Measurements from ENCODE around the gene SEC31B.

The SEC31B gene, protein sequence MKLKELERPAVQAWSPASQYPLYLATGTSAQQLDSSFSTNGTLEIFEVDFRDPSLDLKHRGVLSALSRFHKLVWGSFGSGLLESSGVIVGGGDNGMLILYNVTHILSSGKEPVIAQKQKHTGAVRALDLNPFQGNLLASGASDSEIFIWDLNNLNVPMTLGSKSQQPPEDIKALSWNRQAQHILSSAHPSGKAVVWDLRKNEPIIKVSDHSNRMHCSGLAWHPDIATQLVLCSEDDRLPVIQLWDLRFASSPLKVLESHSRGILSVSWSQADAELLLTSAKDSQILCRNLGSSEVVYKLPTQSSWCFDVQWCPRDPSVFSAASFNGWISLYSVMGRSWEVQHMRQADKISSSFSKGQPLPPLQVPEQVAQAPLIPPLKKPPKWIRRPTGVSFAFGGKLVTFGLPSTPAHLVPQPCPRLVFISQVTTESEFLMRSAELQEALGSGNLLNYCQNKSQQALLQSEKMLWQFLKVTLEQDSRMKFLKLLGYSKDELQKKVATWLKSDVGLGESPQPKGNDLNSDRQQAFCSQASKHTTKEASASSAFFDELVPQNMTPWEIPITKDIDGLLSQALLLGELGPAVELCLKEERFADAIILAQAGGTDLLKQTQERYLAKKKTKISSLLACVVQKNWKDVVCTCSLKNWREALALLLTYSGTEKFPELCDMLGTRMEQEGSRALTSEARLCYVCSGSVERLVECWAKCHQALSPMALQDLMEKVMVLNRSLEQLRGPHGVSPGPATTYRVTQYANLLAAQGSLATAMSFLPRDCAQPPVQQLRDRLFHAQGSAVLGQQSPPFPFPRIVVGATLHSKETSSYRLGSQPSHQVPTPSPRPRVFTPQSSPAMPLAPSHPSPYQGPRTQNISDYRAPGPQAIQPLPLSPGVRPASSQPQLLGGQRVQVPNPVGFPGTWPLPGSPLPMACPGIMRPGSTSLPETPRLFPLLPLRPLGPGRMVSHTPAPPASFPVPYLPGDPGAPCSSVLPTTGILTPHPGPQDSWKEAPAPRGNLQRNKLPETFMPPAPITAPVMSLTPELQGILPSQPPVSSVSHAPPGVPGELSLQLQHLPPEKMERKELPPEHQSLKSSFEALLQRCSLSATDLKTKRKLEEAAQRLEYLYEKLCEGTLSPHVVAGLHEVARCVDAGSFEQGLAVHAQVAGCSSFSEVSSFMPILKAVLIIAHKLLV

GRCh38 chr10:100519311-100520051 lies at the start of gene SEC31B:
SEC31B (minus strand) TSS chr10:100519861; CDS start chr10:100516952, 2,909 bp downstream.
- no peak for DNase-seq

- no peak for DNase-seq
Observed at GRCh38 chr10:100568912-100569311, 49.3 kb upstream of the SEC31B start.

DNA sequence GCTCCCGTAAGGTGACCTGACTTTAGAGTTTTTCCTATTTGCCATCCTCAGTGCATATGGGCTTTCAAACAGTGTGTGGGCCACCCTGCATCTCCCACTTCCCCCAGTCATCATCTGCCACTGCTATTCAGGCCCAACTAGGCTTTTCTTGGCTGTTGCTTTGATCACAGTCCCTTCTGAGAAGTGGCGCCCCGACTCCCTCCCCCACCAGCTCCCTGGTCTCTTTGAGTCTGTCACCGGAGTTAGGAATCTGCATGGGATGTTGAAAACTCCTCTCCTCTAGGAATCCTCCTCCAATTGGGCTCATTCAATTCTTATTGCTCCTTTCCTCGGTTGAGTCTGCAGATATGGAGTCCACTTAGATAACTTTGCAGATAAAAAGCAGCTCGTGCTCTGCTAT lies 48.2 kb upstream of the SEC31B start:
- no peak for DNase-seq

- peak; percentile 10 for DNase-seq
Observed at GRCh38 chr10:100567249-100567648, 47.6 kb upstream of the SEC31B start.

- DNase-seq = no peak
Observed at GRCh38 chr10:100566561-100566960, 46.9 kb upstream of the SEC31B start.

DNA sequence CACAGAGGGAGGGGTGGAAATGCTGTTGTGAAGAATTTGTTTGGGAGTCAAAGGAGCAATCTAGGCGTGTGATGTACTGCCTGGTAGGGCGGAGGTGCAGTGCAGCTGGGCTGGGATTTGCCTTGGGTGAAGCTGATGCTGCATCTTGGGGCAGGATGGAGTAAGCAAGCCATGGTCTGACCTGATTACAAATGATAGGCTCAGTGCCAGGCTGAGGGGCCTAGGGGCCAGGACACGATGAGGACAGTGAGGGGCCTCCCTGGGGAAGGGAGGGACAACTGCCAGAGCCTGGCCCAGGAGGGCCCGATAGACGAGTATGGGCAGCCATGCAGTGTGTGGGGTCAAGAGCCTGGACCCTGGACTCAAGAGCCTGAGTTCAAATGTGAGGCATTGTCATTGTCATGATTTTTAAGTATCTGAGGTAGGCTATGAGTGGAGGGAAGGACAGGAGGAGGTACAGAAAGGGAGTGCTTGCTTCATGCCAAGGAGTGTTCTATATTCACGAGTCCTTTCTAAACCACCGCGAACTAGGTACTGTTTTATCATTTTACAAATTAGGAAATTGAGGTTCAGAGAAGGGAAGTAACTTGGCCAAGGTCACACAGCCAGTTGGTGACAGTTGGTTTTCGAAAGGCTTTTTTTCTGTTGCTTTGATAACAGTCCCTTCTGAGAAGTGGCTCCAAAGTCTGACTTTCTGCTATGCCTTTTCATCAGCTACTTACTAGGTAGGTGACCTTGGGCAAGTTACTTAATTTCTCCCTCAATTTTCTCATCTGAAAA lies 45.7 kb upstream of the SEC31B start:
- no peak for DNase-seq

- peak; percentile 72 for DNase-seq
Observed at GRCh38 chr10:100562008-100562672, 42.5 kb upstream of the SEC31B start.

GRCh38 chr10:100561005-100561404 lies 41.3 kb upstream of the SEC31B start:
- no peak for DNase-seq

- DNase-seq = no peak
Observed at GRCh38 chr10:100560248-100560647, 40.6 kb upstream of the SEC31B start.

- DNase-seq = no peak
Observed at GRCh38 chr10:100554902-100555301, 35.2 kb upstream of the SEC31B start.

DNA sequence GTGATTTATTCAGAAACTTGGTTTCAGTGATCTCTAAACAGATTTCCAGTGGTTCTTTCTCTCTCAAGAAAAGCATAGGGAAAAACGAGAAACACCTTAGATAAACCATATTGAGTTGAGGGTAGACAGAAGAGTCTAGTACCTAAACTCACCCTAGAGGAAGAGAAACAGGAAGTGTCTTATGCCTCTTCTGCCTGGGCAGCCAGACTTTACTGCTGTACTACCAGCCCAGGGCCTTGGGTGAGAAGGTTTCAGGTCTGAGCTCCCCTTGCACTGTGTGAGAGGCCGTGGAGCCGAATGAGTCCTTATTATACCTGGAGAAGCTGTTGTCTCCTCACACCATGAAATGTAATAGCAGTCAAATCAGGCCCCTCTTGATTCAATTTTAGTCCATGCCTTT lies 34.3 kb upstream of the SEC31B start:
- DNase-seq = no peak

DNA sequence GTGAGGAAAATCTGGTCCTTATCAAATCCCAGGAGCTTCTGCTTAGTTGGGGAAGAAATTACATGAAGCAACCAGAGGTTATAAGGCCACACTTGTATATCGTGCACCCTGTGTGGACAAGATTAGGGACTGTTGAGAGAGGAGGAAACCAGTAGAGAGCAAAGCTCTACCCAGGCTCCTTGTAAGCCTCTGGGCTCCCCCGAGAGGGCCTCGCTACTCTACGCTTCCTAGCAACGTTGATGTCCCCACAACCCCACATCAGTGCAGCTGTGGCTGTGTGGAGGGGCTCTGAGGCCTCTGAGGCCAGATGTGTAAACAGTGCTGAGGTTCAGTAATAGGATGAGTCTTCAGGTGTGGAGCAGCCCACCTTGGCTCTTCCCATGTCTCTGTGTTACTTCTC lies 32.1 kb upstream of the SEC31B start:
- DNase-seq = no peak

- no peak for DNase-seq
Observed at GRCh38 chr10:100551196-100551595, 31.5 kb upstream of the SEC31B start.

- no peak for DNase-seq
Observed at GRCh38 chr10:100544950-100545349, 25.3 kb upstream of the SEC31B start.

DNA sequence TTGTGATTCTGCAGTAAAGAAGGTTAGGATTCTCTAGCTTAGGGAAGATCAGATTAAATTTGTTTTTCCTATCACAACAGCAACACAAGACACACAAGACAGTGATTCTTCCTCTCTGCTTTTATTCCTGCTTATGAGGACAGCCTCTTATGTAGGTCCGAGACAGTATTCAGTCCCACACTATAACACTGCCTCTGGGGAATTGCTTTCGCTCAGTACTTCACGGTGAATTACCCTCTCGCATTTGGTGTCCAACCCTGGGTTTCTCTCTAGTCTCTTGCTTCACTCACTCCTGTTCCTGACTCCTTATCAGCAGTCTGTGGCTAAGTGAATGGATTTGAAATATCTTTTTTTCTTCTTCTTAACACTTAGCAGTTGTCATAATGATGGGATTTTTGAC lies 17.8 kb upstream of the SEC31B start:
- DNase-seq = no peak

DNA sequence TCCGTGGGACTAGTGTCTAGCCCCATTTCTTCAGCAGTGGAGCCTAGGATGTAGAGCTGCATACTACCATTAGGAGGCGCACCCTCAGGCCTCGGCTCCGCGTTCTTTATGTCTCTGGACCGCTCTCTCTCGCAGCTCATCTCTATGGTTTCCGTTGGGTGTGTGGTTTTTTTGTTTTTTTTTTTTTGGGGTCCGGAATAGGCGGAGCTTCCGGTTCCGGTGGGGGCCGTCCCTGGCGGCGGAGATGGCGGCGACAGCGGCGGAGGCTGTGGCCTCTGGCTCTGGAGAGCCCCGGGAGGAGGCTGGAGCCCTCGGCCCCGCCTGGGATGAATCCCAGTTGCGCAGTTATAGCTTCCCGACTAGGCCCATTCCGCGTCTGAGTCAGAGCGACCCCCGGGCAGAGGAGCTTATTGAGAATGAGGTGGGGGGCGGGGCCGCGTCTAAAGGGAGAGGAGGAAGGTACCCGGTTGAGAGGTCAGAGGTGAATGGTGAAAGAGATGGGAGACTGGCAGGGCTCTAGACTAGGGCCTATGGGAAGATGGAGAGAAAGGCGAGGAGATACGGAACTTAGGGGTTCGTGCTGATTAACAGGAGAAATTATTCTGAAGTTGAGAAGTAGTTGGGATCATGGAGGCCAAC lies 16.2 kb upstream of the SEC31B start, which contains the start of gene HIF1AN:
Gene HIF1AN (plus strand): TSS at position 229 of the 639 bp plus-strand sequence. CDS start 16 bp downstream, at position 245.
- DNase-seq = peak; percentile 91

DNA sequence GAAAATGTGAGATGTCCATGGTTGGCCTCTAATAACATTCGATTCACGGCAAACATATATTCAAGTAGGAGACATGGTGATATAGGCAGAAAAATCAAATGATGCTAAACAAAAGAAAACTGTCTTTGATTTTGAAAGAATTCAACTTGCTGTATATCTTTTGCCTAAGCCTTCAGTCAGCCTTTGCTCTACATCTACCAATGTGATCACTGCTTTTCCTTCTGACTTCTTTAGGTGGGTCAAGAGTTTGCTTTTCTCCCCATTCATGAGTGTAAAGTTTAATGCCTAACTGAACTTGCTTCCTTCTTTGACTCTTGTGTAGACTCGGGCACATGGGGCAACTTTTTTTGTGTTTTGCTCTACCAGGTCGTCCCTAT lies 15.7 kb upstream of the SEC31B start:
- DNase-seq = no peak

DNA sequence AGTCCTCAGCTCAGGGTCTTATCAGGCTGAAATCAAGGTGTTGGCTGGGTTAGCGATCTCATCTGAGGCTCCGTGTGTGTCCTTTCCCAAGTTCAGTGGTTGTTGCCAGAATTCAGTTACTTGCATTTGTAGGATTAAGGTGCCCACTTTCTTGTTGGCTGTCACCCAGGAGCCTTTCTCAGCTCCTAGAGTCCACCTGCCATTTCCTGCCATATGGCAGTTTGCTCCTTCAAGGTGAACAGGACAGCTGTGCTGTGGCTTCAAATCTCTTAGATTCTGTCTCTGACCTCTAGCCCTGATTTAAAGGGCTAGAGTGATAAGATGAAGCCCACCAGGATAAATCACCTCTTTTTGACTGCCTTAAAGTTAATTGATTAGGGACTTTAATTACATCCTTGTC lies 15.1 kb upstream of the SEC31B start:
- DNase-seq = no peak

DNA sequence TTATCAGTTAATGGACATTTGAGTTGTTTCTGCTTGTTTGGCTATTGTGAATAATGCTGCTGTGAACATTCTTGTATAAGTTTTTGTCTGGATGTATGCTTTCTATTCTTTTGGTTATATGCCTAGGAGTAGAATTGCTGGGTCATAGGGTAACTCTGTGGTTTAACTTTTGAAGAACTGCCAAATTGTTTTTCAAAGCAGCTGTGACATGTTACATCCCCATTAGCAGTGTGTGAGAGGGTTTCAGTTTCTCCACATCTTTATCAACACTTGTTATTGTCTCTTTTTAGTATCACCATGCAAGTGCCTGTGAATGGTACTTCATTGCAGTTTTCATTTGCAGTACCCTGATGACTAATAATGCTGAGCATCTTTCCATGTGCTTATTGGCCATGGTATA lies 12.1 kb upstream of the SEC31B start:
- DNase-seq = peak; percentile 12

DNA sequence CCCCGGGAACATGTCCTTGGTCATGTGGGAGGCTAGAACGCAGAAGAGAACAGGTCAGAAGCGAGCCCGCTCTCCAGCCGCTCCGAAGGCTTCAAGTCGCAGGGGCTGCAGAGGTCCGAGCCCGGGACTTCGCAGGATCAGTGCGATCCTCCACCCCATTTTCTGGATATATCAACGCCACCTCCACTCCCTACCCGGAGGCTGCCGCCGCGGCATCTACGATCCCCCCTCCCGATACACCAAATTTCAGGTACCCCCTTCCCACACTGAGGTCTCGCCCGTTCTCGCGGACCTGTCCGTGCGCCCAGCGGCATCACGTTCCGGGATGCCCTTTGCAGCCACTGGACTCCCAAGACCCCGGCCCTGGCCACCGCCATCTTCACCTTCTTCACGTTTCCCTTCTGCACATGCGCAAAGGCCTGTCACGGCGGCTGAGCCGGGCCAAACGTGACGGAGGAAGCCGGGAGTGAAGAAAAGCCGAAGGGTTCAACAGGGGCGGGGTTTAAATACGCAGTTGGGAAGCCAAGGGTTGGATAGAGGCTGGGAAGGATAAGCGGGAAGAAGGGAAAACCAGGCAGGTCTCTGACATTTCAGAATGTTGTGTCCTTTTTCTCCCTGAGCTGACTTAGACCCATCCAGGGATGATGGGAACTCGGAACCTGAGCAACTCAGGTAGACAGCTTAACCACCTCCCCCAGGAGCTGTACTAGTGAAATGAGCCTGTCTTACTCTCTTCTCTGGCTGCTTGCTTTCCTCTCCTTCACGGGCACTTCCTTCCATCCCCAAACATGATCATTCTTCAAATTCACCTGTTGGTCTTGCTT lies 10.0 kb upstream of the SEC31B start, which contains the start of gene NDUFB8:
Gene NDUFB8 (minus strand): TSS at position 397 of the 824 bp plus-strand sequence. CDS start 20 bp downstream, at position 377.
- DNase-seq = peak; percentile 75

Measured in HCEC 1CT (cell line).